Uterus (tissue), 4 donors: ENCODE results near the gene HOMER2. TPM values are rescaled to one million over a fixed set of nuclear protein-coding genes. Genes with fewer than 3 reads are reported as not detected.

ENCODE experiments used
- DNase-seq, 2 donors: peaks; one replicate each; pipeline ENCODE4 v3.0.0-alpha.2; 2019 to 2020
- H3K27ac ChIP-seq, 2 donors: fragments of 200-600 bp; sonication (generic); 1 replicate in 1 of 2; 2 replicates in 1 of 2; pipeline ENCODE4 v1.5.1; 2016 to 2018
- H3K27me3 ChIP-seq, 2 donors: fragments of 200-600 bp; sonication (generic); one replicate each; pipeline ENCODE4 v1.5.1; 2018 to 2019; ENCODE audit warnings: control low read depth in 1 of 2
- H3K36me3 ChIP-seq, 2 donors: fragments of 200-600 bp; sonication (generic); one replicate each; pipeline ENCODE4 v1.5.1; 2019; ENCODE audit warnings: control low read depth in 1 of 2
- H3K4me1 ChIP-seq, 2 donors: fragments of 200-600 bp; sonication (generic); one replicate each; pipeline ENCODE4 v1.5.1; 2018 to 2019; ENCODE audit warnings: control low read depth in 1 of 2
- H3K4me3 ChIP-seq, 2 donors: fragments of 200-600 bp; sonication (generic); 1 replicate in 1 of 2; 2 replicates in 1 of 2; pipeline ENCODE4 v1.5.1; 2018 to 2019; ENCODE audit warnings: mild to moderate bottlenecking in 1 of 2
- H3K9me3 ChIP-seq, 2 donors: fragments of 200-600 bp; sonication (generic); one replicate each; pipeline ENCODE4 v1.5.1; 2019; ENCODE audit warnings: control low read depth in 1 of 2
- CTCF ChIP-seq, 4 experiments: fragments of 200-600 bp in 2 of 4; fragments of 450-650 bp in 2 of 4; sonication (generic) in 2 of 4; IDR thresholded peaks; one replicate each; pipeline ENCODE4 v1.5.1; 2016 to 2019; ENCODE audit warnings: antibody characterized with exemption in 4 of 4, mild to moderate bottlenecking in 2 of 4, moderate library complexity in 1 of 4
- POLR2A ChIP-seq, 2 donors: fragments of 450-650 bp; IDR thresholded peaks; one replicate each; pipeline ENCODE4 v1.6.1; 2016; ENCODE audit warnings: antibody characterized with exemption in 2 of 2, mild to moderate bottlenecking in 1 of 2, moderate library complexity in 1 of 2
- intact Hi-C: fragments of 100-400 bp; cut with DNase I; formaldehyde crosslinking; loops from one replicate; pipeline ENCODE4 v1.15.1; 2023; ENCODE audit warnings: low total_unique reads
- total RNA-seq, 4 donors: library from RNA; depleted of rRNA in 3 of 4; stranded (reverse); fragments of >200 nt in 3 of 4; gene quantifications; one replicate each; pipeline versions ENCODE4 v1.1.0 to v1.2.4, GENCODE V29; 2014 to 2023
- donor health status: DM: yes; HTN: yes; CAD: no.

Gene HOMER2
- total RNA-seq, 4 donors from 2014 or later, result 5.1 to 50.0 (median 10.6) TPM

GRCh38 chr15:82931221-82931620 lies 21.3 kb downstream of the HOMER2 start:
- Histone ChIP-seq H3K27ac (no peak overlapping the region), H3K27me3 (no peaks in the 10 kb centered on the region)
- TF ChIP-seq CTCF (IDR thresholded peaks at IDR 0.05) (no peak), POLR2A (IDR thresholded peaks at IDR 0.05) (no peak)

DNA sequence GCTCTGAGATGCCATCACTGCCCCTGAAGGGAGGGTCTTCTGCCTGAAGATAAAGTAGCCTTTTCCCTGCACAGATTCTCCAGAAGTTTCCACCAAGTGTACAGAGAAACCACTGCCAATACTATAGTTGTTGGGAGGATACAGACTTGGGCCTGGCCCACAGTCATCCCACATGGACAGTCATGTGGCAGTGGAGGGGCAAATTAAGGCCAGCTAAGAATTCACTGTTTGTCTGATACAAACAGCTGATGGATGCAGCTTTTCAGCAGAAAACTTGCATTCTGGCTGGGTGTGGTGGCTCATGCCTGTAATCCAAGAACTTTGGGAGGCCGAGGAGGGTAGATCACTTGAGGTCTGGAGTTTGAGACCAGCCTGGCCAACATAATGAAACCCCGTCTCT lies 22.1 kb downstream of the HOMER2 start:
- no peaks in the 10 kb centered on the region for H3K4me1 ChIP-seq
- H3K36me3 ChIP-seq, result no peaks in the 10 kb centered on the region
- no peak overlapping the region for H3K4me3 ChIP-seq
- no peaks in the 10 kb centered on the region for H3K9me3 ChIP-seq
- TF ChIP-seq CTCF (IDR thresholded peaks at IDR 0.05) (no peak), POLR2A (IDR thresholded peaks at IDR 0.05) (no peak)
- H3K27ac ChIP-seq, result no peak overlapping the region
- intact Hi-C loops, result no loop called here
- no peaks in the 10 kb centered on the region for H3K27me3 ChIP-seq
- no peak for DNase-seq

More at GRCh38 chr15:82931221-82931620, 21.3 kb downstream of the HOMER2 start:
- Histone ChIP-seq H3K4me1 (no peaks in the 10 kb centered on the region), H3K36me3 (no peaks in the 10 kb centered on the region), H3K9me3 (no peaks in the 10 kb centered on the region), H3K4me3 (no peak overlapping the region)
- intact Hi-C loops, result no loop called here
- DNase-seq, result no peak

- TF ChIP-seq CTCF (IDR thresholded peaks at IDR 0.05), result no peak
- no peak for TF ChIP-seq POLR2A (IDR thresholded peaks at IDR 0.05)
- no peaks in the 10 kb centered on the region for H3K4me1 ChIP-seq
- no peak for DNase-seq
- no peak overlapping the region for H3K27ac ChIP-seq
- H3K27me3 ChIP-seq, result no peaks in the 10 kb centered on the region
- intact Hi-C loops, result no loop called here
- no peak overlapping the region for H3K4me3 ChIP-seq
- H3K9me3 ChIP-seq, result no peaks in the 10 kb centered on the region
- H3K36me3 ChIP-seq, result no peaks in the 10 kb centered on the region
Measured at GRCh38 chr15:82928711-82929110, 23.8 kb downstream of the HOMER2 start.

GRCh38 chr15:82923744-82924143 lies 28.8 kb downstream of the HOMER2 start:
- intact Hi-C loops, result no loop called here
- no peaks in the 10 kb centered on the region for H3K27me3 ChIP-seq
- no peaks in the 10 kb centered on the region for H3K36me3 ChIP-seq
- no peak for TF ChIP-seq CTCF (IDR thresholded peaks at IDR 0.05)
- no peak for TF ChIP-seq POLR2A (IDR thresholded peaks at IDR 0.05)
- DNase-seq, result no peak
- no peak overlapping the region for H3K27ac ChIP-seq
- H3K9me3 ChIP-seq, result no peaks in the 10 kb centered on the region
- no peaks in the 10 kb centered on the region for H3K4me1 ChIP-seq
- no peak overlapping the region for H3K4me3 ChIP-seq

- Histone ChIP-seq H3K27me3 (no peaks in the 10 kb centered on the region), H3K4me3 (no peak overlapping the region), H3K4me1 (no peaks in the 10 kb centered on the region), H3K9me3 (no peaks in the 10 kb centered on the region), H3K36me3 (no peaks in the 10 kb centered on the region), H3K27ac (no peak overlapping the region)
- no peak for DNase-seq
- intact Hi-C loops, result no loop called here
- no peak for TF ChIP-seq POLR2A (IDR thresholded peaks at IDR 0.05)
- TF ChIP-seq CTCF (IDR thresholded peaks at IDR 0.05), result no peak
Measured at GRCh38 chr15:82922737-82923136, 29.8 kb downstream of the HOMER2 start.
